HG02610 (cell line): ENCODE measurements around the gene SLC9A7.

ENCODE experiments used
- ATAC-seq: cut with Tn5 transposase; IDR thresholded peaks from one replicate; pipeline ENCODE4 v1.9.1; 2021; ENCODE audit warnings: mild to moderate bottlenecking, moderate library complexity; ENCODE audit not compliant: unreplicated experiment

SLC9A7 gene

DNA sequence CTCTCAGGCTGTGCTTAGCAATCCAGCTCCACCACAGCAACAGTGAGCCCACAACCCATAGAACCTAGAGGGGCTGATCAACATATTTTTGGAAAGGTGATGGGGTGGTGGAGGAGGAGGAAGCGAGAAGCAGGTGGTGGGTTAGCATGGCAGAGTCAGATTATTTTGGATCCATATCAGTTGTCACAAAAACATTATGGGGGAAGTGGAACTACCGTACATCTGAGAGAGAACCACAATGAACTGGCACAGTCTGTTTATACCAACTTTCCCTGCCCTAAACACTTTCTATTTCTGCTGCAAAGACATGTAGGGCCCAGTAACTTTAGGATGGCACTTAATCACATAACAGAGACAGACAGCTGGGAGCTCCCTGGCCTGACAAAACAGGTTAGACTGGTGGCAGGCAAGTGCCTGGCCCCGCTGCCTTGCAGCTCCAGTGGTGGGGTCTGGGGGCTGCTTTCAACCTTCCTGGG, 4.3 kb downstream of the SLC9A7 start:
- ATAC-seq: peak; percentile 27

GRCh38 chrX:46754036-46754435, 4.9 kb downstream of the SLC9A7 start:
- ATAC-seq: no peak

DNA sequence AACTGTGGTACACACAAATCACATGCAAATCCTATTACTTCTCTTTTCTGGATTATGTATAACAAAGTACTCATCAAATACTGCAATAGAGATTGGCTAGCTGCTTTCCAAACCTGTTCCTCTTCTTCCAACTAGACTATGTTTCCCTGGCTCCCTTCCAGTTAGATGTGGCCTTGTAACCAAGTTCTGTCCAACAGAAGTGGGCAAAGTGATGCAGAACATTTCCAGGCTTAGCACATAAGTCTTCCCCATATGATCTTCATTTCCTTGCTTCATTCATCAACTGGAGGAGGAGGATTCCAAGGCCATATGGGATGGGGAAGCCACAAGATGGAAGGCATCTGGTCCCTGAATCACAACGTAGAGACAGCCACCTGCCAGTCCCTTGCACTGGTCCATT, 8.0 kb downstream of the SLC9A7 start:
- ATAC-seq: no peak

- ATAC-seq: no peak
These were observed 14.9 kb downstream of the SLC9A7 start for GRCh38 chrX:46744009-46744408.

- ATAC-seq: no peak
These were observed 15.9 kb downstream of the SLC9A7 start for GRCh38 chrX:46743046-46743445.

DNA sequence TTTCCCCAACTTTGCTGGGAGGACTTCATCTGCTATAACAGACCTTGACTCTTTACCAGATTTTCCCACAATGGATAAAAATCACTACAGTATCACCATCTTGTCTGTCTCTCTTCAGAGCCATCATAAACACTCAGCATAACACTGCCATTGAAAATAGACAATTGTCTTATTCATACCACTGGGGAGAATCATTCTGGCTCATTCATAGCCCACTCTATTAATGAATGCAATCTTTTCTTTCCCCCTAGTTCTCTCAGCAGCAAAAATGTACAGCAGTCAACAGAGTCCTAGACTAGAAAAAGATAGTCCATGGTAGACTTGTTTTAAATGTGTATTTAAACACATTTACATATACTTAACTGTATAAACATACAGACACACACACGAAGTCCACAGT, 19.2 kb downstream of the SLC9A7 start:
- ATAC-seq: no peak

- no peak for ATAC-seq
These were observed 21.5 kb downstream of the SLC9A7 start for GRCh38 chrX:46737462-46737861.

DNA sequence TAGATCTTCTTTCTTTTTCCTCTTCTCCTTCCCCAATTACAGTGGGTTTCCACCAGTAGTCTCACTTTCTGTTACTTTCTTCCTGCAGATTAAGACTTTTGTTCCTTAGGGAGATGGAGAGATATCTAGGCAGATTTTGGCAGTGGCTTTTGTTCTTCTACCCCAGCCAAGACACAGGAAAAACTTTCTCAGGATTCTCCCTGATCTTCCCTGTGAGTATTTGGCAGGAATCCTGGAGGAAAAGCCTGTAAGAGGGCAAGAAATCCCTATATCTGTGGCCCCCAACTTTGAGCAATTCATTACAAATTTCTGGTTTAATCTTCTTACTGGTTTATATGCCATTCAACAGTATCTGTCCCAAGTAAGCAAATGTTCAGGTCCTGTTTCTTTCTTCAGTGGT, 21.9 kb downstream of the SLC9A7 start:
- ATAC-seq: no peak

- ATAC-seq: no peak
These were observed 23.3 kb downstream of the SLC9A7 start for GRCh38 chrX:46735622-46736021.

DNA sequence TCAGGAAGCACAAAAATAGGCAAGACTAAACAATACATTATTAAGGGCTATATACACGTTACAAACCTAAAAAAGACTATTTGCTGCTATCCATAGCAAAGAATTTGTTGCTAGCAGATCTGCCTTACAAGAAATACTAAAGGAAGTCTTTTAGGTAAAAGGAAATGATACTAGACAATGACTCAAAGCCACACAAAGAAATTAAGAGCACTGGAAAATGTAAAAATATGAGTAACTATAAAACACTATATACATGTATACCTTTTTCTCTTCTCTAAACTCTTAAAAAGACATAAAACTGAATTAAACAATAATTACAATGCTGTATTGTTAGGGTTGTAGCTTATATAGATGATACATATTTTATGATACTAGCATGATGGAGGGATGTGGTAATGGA, 25.7 kb downstream of the SLC9A7 start:
- no peak for ATAC-seq

DNA sequence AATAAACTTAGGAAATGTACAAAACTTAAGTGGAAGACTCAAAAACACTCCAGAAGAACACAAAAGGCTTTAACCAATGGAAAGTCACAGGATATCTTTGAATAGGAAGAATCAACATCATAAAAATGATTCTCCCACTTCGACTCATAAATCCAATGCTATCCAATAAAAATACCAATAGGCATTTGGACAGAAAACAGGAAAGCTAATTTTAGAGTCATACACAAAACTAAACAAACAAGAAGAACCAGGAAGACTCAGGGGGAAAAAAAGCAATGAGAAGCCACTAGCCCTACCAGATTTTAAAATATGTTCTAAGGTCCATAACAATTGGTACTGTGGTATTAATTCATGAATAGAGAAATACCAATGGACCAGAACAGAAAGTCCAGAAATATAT, 28.2 kb downstream of the SLC9A7 start:
- ATAC-seq: no peak

DNA sequence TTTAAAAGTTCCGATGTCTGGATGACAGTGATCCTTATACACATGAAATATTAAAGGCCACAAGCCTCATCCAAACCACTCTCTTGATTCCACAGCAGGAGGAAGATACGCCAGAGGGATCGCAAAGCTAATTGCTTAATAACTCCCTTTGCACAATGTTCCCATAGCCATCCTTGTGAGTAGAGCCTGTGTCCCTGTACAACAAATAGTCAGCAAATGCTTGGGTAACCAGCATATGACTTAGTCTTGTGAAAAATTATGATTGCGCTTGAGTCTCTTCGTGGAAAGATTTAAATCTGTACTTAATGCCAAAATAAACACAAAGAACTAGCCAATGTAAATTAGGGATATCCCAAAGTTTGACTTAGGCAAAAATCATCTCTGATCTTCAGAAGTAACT, 31.5 kb downstream of the SLC9A7 start:
- ATAC-seq: no peak

DNA sequence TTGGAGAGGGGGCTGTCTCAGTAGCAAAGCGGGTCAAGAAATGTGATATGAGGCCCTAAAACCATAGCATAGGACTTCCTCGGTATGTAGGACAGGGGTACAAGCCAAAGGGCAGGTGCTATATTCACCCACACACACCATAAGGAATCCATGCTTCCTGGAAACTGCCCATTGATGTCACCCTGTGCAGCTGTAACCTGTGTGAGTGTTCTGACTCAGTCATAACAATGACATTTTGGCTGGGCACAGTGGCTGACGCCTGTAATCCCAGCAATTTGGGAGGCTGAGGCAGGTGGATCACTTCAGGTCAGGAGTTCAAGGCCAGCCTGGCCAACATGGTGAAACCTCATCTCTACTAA, 35.4 kb downstream of the SLC9A7 start:
- ATAC-seq: peak; percentile 46

GRCh38 chrX:46722742-46723568, 36.0 kb downstream of the SLC9A7 start:
- ATAC-seq: no peak

DNA sequence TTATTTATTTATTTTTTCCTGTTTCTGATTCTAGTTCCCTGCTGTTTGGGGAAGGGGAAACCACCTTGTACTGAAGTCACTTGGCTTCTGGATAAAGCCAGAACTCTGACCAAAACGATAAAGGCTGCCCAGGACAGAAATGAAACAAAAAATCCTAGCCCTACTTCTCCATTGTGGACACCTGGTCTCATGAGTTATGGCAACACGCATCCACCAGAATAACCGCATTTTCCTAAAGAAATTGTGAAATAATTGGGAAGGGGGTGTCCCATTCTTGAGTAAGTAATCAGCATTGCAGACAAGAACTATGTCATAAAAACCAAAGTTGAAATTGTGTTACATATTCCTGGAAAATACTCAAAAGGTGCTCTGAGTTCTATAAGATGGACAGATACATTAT, 42.1 kb downstream of the SLC9A7 start:
- no peak for ATAC-seq

- ATAC-seq: no peak
These were observed 42.9 kb downstream of the SLC9A7 start for GRCh38 chrX:46715997-46716396.

- ATAC-seq: no peak
These were observed 43.4 kb downstream of the SLC9A7 start for GRCh38 chrX:46715530-46715929.

GRCh38 chrX:46713672-46714490, 45.0 kb downstream of the SLC9A7 start:
- peak; percentile 47 for ATAC-seq

GRCh38 chrX:46712764-46713163, 46.2 kb downstream of the SLC9A7 start:
- no peak for ATAC-seq

DNA sequence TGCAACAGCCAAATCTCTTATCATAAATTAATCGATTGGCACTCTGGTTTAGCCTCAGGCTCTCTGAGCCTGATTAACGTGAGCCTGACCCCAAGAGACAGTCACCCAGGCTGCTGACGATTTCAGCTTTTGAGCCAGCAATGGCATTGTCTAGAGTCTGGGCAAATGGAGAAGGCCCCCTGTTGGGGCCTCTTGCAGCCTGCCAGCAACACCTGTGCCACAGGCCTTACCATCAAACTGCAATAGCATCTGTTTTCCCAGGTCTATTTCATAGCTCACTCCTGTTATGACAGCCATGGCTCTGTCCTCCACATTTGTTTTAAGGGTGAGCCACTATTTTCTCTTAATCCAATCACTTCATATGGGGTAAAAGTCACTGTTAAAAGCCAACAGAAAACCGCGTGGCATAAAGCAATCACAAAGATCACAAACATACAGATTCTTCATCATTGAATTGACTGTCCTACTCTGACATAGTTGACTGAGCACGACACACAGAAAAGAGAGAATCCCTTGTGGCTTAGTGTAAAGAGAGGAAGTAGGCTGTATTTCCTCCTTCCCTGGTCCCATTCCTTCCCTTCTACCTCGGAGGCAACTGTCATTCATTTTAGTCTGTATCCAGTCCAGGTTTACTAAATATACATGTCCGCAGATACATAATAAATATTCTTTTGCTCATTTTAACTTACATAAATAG, 47.8 kb downstream of the SLC9A7 start:
- ATAC-seq: peak; percentile 27

- peak; percentile 19 for ATAC-seq
These were observed 48.5 kb downstream of the SLC9A7 start for GRCh38 chrX:46710425-46710824.
